Measurements from ENCODE around the gene PHETA1.

PHETA1 gene

DNA sequence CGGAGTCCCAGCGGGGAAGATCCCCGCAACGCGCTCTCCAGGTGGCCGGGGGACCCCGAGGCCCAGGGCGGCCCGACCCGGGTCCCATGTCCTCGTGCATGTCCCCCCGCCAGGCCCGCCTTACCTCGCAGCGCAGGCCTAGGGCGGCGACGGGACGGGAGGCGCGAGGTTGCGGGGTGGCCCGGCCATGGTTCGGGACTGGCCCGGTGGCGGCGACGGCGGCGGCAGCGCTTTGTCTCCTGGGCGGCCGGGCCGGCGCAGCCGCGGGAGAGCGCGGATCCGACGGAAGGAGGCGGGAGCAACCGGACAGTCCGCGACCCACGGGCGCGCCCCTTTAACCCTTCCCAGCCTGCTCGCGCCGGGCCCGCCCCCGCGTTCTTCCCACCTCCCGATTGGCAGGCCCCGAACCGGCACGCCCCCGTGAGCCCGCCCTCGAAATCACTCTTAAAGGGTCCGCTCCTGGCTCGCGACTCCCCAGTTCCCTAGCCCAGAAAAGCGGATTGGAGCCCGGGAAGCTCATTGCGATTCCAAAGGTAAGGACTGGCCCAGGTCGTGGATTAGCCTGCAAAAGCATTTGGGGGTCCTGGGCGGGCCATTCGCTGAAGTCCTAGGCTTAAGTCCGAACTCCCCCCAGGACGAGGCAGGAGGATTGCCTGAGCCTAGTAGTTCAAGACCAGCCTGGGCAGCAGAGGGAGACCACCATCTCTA, at the start of gene PHETA1:
PHETA1 (minus strand) TSS at position 308 of the 708 bp plus-strand sequence. CDS start 5,668 bp downstream, outside the sequence.
- peak; percentile 64 to 75 for DNase-seq

- no peak for DNase-seq
Measured at GRCh38 chr12:111418594-111418880, 49.6 kb upstream of the PHETA1 start.

GRCh38 chr12:111417784-111418593, 49.1 kb upstream of the PHETA1 start:
- no peak for DNase-seq

DNA sequence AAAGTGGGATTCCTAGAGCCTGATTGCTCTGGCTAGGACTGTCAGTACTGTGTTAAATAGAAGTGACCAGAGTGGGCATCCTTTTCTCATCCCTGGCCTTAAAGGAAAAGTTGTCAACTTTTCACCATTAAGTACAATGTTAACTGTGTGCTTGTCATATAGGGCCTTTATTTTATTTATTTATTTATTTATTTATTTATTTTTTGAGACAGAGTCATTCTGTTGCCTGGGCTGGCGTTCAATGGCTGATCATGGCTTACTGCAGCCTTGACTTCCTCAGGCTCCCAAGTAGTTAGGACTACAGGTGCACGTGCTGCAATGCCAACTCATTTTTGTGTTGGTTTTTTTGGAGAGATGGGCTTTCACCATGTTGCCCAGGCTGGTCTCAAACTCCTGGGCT, 48.4 kb upstream of the PHETA1 start:
- DNase-seq, result no peak

GRCh38 chr12:111414711-111415252, 45.9 kb upstream of the PHETA1 start:
- DNase-seq, result no peak

DNA sequence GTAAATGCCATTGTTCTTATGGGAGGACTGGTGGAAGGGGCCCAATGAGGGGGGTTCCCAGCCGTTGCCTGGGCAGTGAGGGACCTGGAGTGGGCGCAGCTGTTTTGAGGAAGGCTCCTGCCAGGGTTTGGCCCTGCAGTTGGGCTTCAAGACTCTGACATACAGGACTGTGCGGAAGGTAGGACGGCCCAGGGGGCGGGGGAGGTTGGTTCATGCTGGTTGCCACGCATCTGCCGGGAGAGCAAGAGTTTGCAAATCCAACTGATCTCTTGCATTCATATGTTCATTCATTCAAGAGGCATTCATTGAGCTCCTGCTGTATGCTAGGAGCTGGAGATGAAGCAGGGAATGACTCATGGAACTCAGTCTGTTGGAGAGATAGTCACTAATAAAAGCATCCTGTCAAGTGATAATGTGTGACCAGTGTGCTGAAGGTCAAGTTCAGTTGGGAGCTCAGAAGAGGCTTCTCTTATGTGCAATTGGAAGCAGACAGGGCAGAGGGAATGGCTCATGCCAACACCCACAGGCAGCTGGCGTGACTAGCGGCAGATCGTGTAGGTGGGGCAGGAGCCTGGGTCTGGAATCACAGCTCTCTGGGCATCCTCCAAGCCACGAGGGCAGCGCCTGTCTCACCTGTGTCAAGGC, 44.7 kb upstream of the PHETA1 start:
- no peak for DNase-seq

GRCh38 chr12:111412830-111413441, 44.0 kb upstream of the PHETA1 start:
- no peak for DNase-seq

- peak; percentile 66 to 84 for DNase-seq
Measured at GRCh38 chr12:111412007-111412829, 43.3 kb upstream of the PHETA1 start.

GRCh38 chr12:111411185-111411764, 42.4 kb upstream of the PHETA1 start:
- no peak for DNase-seq

- no peak for DNase-seq
Measured at GRCh38 chr12:111410431-111411184, 41.7 kb upstream of the PHETA1 start.

DNA sequence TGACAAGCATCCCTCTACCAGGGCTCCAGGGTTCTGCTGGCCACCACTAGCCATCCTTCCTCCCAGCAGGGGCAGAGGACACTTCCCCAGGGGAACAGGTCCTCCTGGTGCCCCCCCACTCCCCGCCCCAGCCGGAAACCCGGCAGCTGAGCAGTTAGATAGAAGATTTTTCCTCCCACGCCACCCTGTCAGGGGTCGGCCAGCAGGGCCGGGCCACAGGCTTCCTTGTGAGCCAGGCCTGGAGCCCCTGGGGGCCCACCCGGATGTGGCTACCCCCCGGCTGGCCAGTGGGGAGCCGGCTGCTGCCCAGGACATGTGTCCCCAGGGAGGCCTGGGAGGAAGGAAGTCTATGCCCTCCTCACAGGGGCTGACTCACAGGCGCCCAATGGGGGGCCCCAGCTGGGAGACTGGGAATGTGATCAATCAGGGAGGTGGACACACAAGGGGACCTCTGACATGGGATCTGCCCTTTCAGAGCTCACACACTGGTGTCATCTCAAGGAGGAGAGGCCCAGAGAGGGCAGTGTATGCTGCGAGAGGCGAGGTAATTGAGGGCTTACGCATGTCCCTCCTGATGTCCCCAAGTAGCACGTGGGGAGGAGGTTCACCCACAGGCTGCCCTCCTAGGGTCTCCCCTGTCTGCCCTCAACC, 41.0 kb upstream of the PHETA1 start:
- no peak for DNase-seq

GRCh38 chr12:111409403-111409779, 40.5 kb upstream of the PHETA1 start:
- DNase-seq, result no peak

GRCh38 chr12:111408686-111409402, 39.9 kb upstream of the PHETA1 start:
- no peak for DNase-seq

DNA sequence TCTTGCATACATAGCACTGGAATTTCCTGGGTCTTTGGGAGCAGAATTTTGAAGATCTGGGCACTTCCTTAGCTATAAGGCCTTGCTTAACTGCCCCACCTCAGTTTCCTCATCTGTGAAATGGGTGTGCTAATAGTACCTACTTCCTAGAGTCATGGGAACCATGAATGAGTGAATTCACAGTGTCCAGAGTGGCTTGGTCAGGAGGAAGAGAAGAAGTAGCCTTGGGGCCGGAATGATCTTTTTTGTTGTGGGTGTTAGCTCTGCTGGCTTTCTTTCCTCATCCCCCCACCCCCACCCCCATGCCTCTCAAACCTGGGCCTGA, 39.2 kb upstream of the PHETA1 start:
- DNase-seq, result no peak

GRCh38 chr12:111407377-111408115, 38.7 kb upstream of the PHETA1 start:
- DNase-seq, result no peak

GRCh38 chr12:111406474-111407376, 37.8 kb upstream of the PHETA1 start:
- no peak for DNase-seq

DNA sequence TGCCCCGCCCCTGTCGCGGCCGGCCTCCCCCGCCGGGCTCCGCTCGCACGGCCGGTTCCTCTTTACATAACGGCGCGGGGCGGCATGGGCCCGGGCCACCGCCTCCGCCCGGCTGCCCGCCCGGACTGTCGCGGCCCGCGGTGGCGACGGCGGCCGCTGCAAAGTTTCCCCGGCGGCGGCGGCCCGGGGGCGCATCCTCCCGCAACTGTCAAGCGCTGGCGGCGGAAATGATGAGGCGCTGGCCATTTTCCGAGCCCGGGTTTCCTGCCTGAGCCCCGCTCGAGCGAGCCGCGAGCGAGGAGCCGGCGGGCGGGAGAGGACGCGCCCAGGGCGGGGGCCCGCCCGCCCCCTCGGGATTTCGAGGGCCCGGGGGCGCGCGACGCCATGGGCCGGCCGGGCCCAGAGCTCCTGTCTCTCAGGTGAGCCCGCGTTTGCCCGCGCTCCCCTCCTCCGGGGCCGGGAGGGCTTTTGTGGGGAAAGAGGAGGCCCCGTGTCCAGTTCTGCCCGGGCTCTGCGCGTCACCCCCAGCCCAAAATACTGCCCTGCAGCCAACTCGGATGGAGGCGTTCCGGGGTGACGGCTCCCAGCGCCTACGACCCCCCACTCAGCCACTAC, 37.1 kb upstream of the PHETA1 start, which contains the start of gene SH2B3:
SH2B3 (plus strand) TSS at position 65 of the 615 bp plus-strand sequence. CDS start 12,223 bp downstream, outside the sequence.
- DNase-seq, result peak; percentile 65 to 69

Measured in NCI-H2081 (cell line).